CD1c-positive myeloid dendritic cell (primary cell): ENCODE data around the gene KLHL21.

Experiments
- DNase-seq: peaks from one replicate; pipeline ENCODE4 v3.0.0-alpha.2; 2016; ENCODE audit errors: extremely low spot score

Gene KLHL21

GRCh38 chr1:6554907-6555778, 47.5 kb downstream of the KLHL21 start, which contains the start of gene TAS1R1:
TAS1R1 (plus strand) TSS chr1:6555307; CDS start chr1:6555374, 67 bp downstream.
- no peak for DNase-seq

GRCh38 chr1:6554031-6554906, 48.4 kb downstream of the KLHL21 start, which contains the start of gene NOL9:
NOL9 (minus strand) TSS chr1:6554513; CDS start chr1:6554502, 11 bp downstream.
- DNase-seq: peak; percentile 97

GRCh38 chr1:6547301-6547700, 55.4 kb downstream of the KLHL21 start:
- no peak for DNase-seq

- peak; percentile 18 for DNase-seq
These were observed 56.3 kb downstream of the KLHL21 start for GRCh38 chr1:6546326-6546725.

- DNase-seq: no peak
These were observed 57.2 kb downstream of the KLHL21 start for GRCh38 chr1:6545276-6546112.

GRCh38 chr1:6544831-6545230, 57.8 kb downstream of the KLHL21 start:
- DNase-seq: no peak
